H9 (cell line): ENCODE results near the gene COL8A2. TPM values are rescaled to one million over a fixed set of nuclear protein-coding genes. Genes with fewer than 3 reads are reported as not detected.
A peak's percentile ranks its signal among the peaks of the same experiment; 100 is the strongest.

Source experiments
- DNase-seq: peaks from one replicate; pipeline ENCODE4 v3.0.0-alpha.2; 2017
- H2AFZ ChIP-seq: one replicate; pipeline ENCODE4 v1.6.1; 2013; ENCODE audit warnings: mild to moderate bottlenecking, low read length, control low read depth, moderate library complexity
- H2AK5ac ChIP-seq: 2 replicates; pipeline ENCODE4 v1.6.1; 2013; ENCODE audit warnings: low read length, control low read depth, mixed read lengths; ENCODE audit not compliant: insufficient read length
- H2BK120ac ChIP-seq: one replicate; pipeline ENCODE4 v1.6.1; 2013; ENCODE audit warnings: low read depth, mild to moderate bottlenecking, low read length, control low read depth, inconsistent platforms; ENCODE audit not compliant: poor library complexity, severe bottlenecking
- H2BK12ac ChIP-seq: 2 replicates; pipeline ENCODE4 v1.6.1; 2013; ENCODE audit warnings: low read length, control low read depth, mixed read lengths, low read depth; ENCODE audit not compliant: insufficient read length
- H2BK15ac ChIP-seq: 2 replicates; pipeline ENCODE4 v1.6.1; 2013; ENCODE audit warnings: low read depth, low read length, control low read depth
- H2BK20ac ChIP-seq: one replicate; pipeline ENCODE4 v1.6.1; 2013; ENCODE audit warnings: low read depth, mild to moderate bottlenecking, low read length, control low read depth, inconsistent platforms; ENCODE audit not compliant: poor library complexity, severe bottlenecking
- H2BK5ac ChIP-seq: 2 replicates; pipeline ENCODE4 v1.6.1; 2013; ENCODE audit warnings: low read length, control low read depth, mixed read lengths; ENCODE audit not compliant: insufficient read length
- H3K14ac ChIP-seq: 2 replicates; pipeline ENCODE4 v1.6.1; 2013; ENCODE audit warnings: low read length, control low read depth; ENCODE audit not compliant: insufficient read depth
- H3K18ac ChIP-seq: 2 replicates; pipeline ENCODE4 v1.6.1; 2013; ENCODE audit warnings: low read depth, mild to moderate bottlenecking, mixed read lengths, low read length, control low read depth; ENCODE audit not compliant: insufficient read length
- H3K23ac ChIP-seq: 2 replicates; pipeline ENCODE4 v1.6.1; 2013; ENCODE audit warnings: low read length, control low read depth, mixed read lengths, low read depth; ENCODE audit not compliant: insufficient read length
- H3K23me2 ChIP-seq: 2 replicates; pipeline ENCODE4 v1.6.1; 2013; ENCODE audit warnings: low read depth, mild to moderate bottlenecking, mixed read lengths, low read length, control low read depth; ENCODE audit not compliant: insufficient read length, poor library complexity, severe bottlenecking
- H3K27ac ChIP-seq: 2 replicates; pipeline ENCODE4 v1.5.1; 2013; ENCODE audit warnings: low read length, control low read depth, mixed read lengths, low read depth; ENCODE audit not compliant: insufficient read length
- H3K27me3 ChIP-seq: 2 replicates; pipeline ENCODE4 v1.6.1; 2013; ENCODE audit warnings: low read length, control low read depth, inconsistent platforms; ENCODE audit not compliant: insufficient read depth
- H3K4ac ChIP-seq: 2 replicates; pipeline ENCODE4 v1.6.1; 2013; ENCODE audit warnings: low read depth, mild to moderate bottlenecking, control low read depth, inconsistent platforms, low read length, moderate library complexity
- H3K4me1 ChIP-seq: 2 replicates; pipeline ENCODE4 v1.6.1; 2013; ENCODE audit warnings: low read length, control low read depth, inconsistent platforms; ENCODE audit not compliant: insufficient read depth
- H3K4me2 ChIP-seq: 2 replicates; pipeline ENCODE4 v1.6.1; 2013; ENCODE audit warnings: low read length, control low read depth, mixed read lengths; ENCODE audit not compliant: insufficient read length, insufficient read depth
- H3K56ac ChIP-seq: 2 replicates; pipeline ENCODE4 v1.6.1; 2013; ENCODE audit warnings: low read depth, mild to moderate bottlenecking, mixed read lengths, low read length, control low read depth; ENCODE audit not compliant: insufficient read length
- H3K79me1 ChIP-seq: 2 replicates; pipeline ENCODE4 v1.6.1; 2013; ENCODE audit warnings: low read depth, mild to moderate bottlenecking, moderate library complexity, low read length, control low read depth, inconsistent platforms; ENCODE audit not compliant: insufficient read depth, poor library complexity, severe bottlenecking
- H3K79me2 ChIP-seq: 2 replicates; pipeline ENCODE4 v1.6.1; 2013; ENCODE audit warnings: low read length, control low read depth, inconsistent platforms; ENCODE audit not compliant: insufficient read depth
- H3K9ac ChIP-seq: 2 replicates; pipeline ENCODE4 v1.6.1; 2013; ENCODE audit warnings: low read length, control low read depth, mixed read lengths; ENCODE audit not compliant: insufficient read length; ENCODE audit errors: extremely low read depth
- H3K9me3 ChIP-seq: one replicate; pipeline ENCODE4 v1.6.1; 2013; ENCODE audit warnings: low read depth, low read length, inconsistent platforms; ENCODE audit not compliant: control insufficient read depth
- H3T11ph ChIP-seq: one replicate; pipeline ENCODE4 v1.6.1; 2013; ENCODE audit warnings: mild to moderate bottlenecking, low read length, control low read depth, inconsistent platforms
- H4K20me1 ChIP-seq: one replicate; pipeline ENCODE4 v1.6.1; 2013; ENCODE audit not compliant: control insufficient read depth, insufficient read length, insufficient read depth
- H4K5ac ChIP-seq: 2 replicates; pipeline ENCODE4 v1.6.1; 2013; ENCODE audit warnings: low read depth, mild to moderate bottlenecking, mixed read lengths, low read length, control low read depth; ENCODE audit not compliant: insufficient read length
- H4K8ac ChIP-seq: replicated peaks from 2 replicates; pipeline ENCODE4 v1.6.1; 2013; ENCODE audit warnings: low read length, control low read depth, mixed read lengths, low read depth; ENCODE audit not compliant: insufficient read length
- H4K91ac ChIP-seq: 2 replicates; pipeline ENCODE4 v1.6.1; 2013; ENCODE audit warnings: low read depth, mild to moderate bottlenecking, moderate library complexity, mixed read lengths, low read length, control low read depth; ENCODE audit not compliant: insufficient read length
- H3K27ac Mint-ChIP-seq, 3 experiments: 2 replicates in 2 of 3; 3 replicates in 1 of 3; pipeline ENCODE4 v1.8.0; 2020 to 2021; ENCODE audit warnings: mixed read lengths in 3 of 3, mild to moderate bottlenecking in 1 of 3, moderate library complexity in 1 of 3
- H3K27me3 Mint-ChIP-seq: 2 replicates; pipeline ENCODE4 v1.8.0; 2021; ENCODE audit warnings: low read depth, mild to moderate bottlenecking, moderate library complexity, mixed read lengths
- H3K36me3 Mint-ChIP-seq, 3 experiments: 2 replicates in 2 of 3; 3 replicates in 1 of 3; pipeline ENCODE4 v1.8.0; 2020 to 2021; ENCODE audit warnings: low read depth in 3 of 3, mixed read lengths in 3 of 3; ENCODE audit not compliant: insufficient read depth in 1 of 3
- H3K4me1 Mint-ChIP-seq, 2 experiments: 2 replicates each; pipeline ENCODE4 v1.8.0; 2020; ENCODE audit warnings: mixed read lengths in 2 of 2
- H3K4me3 Mint-ChIP-seq, 2 experiments: 2 replicates in 1 of 2; 3 replicates in 1 of 2; pipeline ENCODE4 v1.8.0; 2020 to 2021; ENCODE audit warnings: mild to moderate bottlenecking in 2 of 2, mixed read lengths in 2 of 2, moderate library complexity in 1 of 2
- H3K9me3 Mint-ChIP-seq, 2 experiments: 2 replicates in 1 of 2; 3 replicates in 1 of 2; pipeline ENCODE4 v1.8.0; 2020; ENCODE audit warnings: mild to moderate bottlenecking in 2 of 2, mixed read lengths in 2 of 2, moderate library complexity in 1 of 2
- CTCF ChIP-seq: fragments of 200-600 bp; sonication (generic); conservative IDR thresholded peaks from 3 replicates; pipeline ENCODE4 v1.8.0; 2021; ENCODE audit warnings: antibody characterized with exemption, mild to moderate bottlenecking
- WGBS: extraction: QIAGEN DNeasy Blood & Tissue Kit; methylation state at CpG from one replicate; pipeline ENCODE4 v1.1.7; 2013; ENCODE audit warnings: missing lambda C conversion rate, low lambda C conversion rate, mixed read lengths; ENCODE audit not compliant: insufficient read length; ENCODE audit errors: extremely low coverage; 5-methylcytosine and 5-hydroxymethylcytosine counted together
- total RNA-seq: library from RNA; stranded (reverse); gene quantifications from 2 replicates; pipeline ENCODE4 v1.2.1, GENCODE V29; 2021

COL8A2 gene
- total RNA-seq, 1 experiment from 2014 or later, result 1.5 TPM

GRCh38 chr1:36149237-36149972 lies 24.4 kb upstream of the COL8A2 start, which contains the start of gene TRAPPC3:
TSS of gene TRAPPC3 (minus strand) at chr1:36149486. CDS start at chr1:36149378, 108 bp downstream.
- Histone ChIP-seq H2BK120ac (no peak within 1 kb of the TSS), H3K56ac (no peak within 1 kb of the TSS), H3K79me2 (0 out of 2 replicates have a peak, but pooled peaks cover 3% of the 10 kb centered on the region), H4K8ac (no peak within 1 kb of the TSS), H3K79me1 (no peaks in the 10 kb centered on the region), H3K14ac (peak within 1 kb of the TSS; percentile 59; the same call in 1 of the 2 replicates), H3K23ac (no peak within 1 kb of the TSS), H3K18ac (peak within 1 kb of the TSS; percentile 22), H2BK15ac (no peak within 1 kb of the TSS), H2BK12ac (no peak within 1 kb of the TSS), H2AK5ac (no peak within 1 kb of the TSS), H3T11ph (no peak within 1 kb of the TSS), H2AFZ (no peak within 1 kb of the TSS), H2BK5ac (no peak within 1 kb of the TSS), H3K9me3 (no peaks in the 10 kb centered on the region), H3K27ac (no peak within 1 kb of the TSS), H4K20me1 (no peaks in the 10 kb centered on the region), H3K9ac (peak within 1 kb of the TSS; percentile 71), H3K27me3 (peaks cover 16% of the 10 kb centered on the region; the same call in 1 of the 2 replicates), H3K23me2 (peaks cover 3% of the 10 kb centered on the region), H3K4ac (no peak within 1 kb of the TSS), H4K91ac (no peak within 1 kb of the TSS), H3K4me2 (peak within 1 kb of the TSS; percentile 99), H4K5ac (no peak within 1 kb of the TSS), H3K4me1 (no peaks in the 10 kb centered on the region; the same call in 1 of the 2 replicates), H2BK20ac (no peak within 1 kb of the TSS)
- peaks cover 24 to 30% of the 10 kb centered on the region in 2 experiments for H3K4me1 Mint-ChIP-seq
- H3K4me3 Mint-ChIP-seq, result peak within 1 kb of the TSS; percentile 87 to 93
- peak; percentile 98 for TF ChIP-seq CTCF
- H3K36me3 Mint-ChIP-seq, result peaks cover 6 to 9% (median 6%) of the 10 kb centered on the region in 3 experiments; a peak in 5 of 7 replicates
- H3K9me3 Mint-ChIP-seq, result no peaks in the 10 kb centered on the region; a peak in 1 of 5 replicates
- peak within 1 kb of the TSS; percentile 96 to 98 (median 96) for H3K27ac Mint-ChIP-seq
- peak; percentile 100 for DNase-seq
- H3K27me3 Mint-ChIP-seq, result peaks cover 25% of the 10 kb centered on the region
- no CpG with 5 or more reads among the region's 62 CpGs for WGBS
